Liver (tissue), 3 donors: Measurements from ENCODE around the gene SLX9.

Experiments used
- EGR1 ChIP-seq, 2 donors: IDR thresholded peaks; 2 replicates each; pipeline ENCODE4 v1.6.1; 2016 to 2018; ENCODE audit warnings: antibody characterized with exemption in 2 of 2, low read depth in 2 of 2
- JUND ChIP-seq, 2 donors: IDR thresholded peaks; 2 replicates each; pipeline ENCODE4 v1.6.1; 2016; ENCODE audit warnings: antibody characterized with exemption in 2 of 2
- RAD21 ChIP-seq, 2 donors: IDR thresholded peaks; 2 replicates each; pipeline ENCODE4 v1.6.1; 2016; ENCODE audit warnings: antibody characterized with exemption in 2 of 2, mild to moderate bottlenecking in 2 of 2
- TAF1 ChIP-seq: conservative IDR thresholded peaks from 2 replicates; pipeline ENCODE4 v1.6.1; 2016; ENCODE audit warnings: antibody characterized with exemption, mild to moderate bottlenecking
- YY1 ChIP-seq: IDR thresholded peaks from 2 replicates; pipeline ENCODE4 v1.6.1; 2016; ENCODE audit warnings: antibody characterized with exemption, mild to moderate bottlenecking
- TF ChIP-seq, protein P1 (sequence below): fragments of 150-350 bp; IDR thresholded peaks from 2 replicates; pipeline ENCODE4 v1.5.1; 2017; ENCODE audit warnings: improper control_type of control experiment, low read depth, low read length; ENCODE audit not compliant: missing input control
- donor health status: healthy.
- donor health status: healthy.

DNA sequence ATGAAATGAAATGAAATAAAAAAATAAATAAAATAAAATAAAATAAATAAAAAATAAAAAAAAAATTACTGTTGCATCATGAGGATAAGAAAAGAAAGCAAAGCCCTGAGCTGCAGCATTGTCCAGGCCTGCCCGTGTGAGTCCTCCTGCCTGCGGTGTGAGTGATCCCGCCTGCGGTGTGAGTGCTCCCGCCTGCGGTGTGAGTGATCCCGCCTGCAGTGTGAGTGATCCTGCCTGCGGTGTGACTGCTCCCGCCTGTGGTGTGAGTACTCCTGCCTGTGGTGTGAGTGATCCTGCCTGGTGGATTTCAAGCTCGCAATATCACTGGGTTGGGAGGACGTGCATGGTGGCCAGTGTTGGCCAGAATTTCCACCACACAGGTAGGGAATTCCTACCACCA is 44.0 kb upstream of the SLX9 start:
- TF ChIP-seq TAF1 = no peak
- TF ChIP-seq, protein P1, sequence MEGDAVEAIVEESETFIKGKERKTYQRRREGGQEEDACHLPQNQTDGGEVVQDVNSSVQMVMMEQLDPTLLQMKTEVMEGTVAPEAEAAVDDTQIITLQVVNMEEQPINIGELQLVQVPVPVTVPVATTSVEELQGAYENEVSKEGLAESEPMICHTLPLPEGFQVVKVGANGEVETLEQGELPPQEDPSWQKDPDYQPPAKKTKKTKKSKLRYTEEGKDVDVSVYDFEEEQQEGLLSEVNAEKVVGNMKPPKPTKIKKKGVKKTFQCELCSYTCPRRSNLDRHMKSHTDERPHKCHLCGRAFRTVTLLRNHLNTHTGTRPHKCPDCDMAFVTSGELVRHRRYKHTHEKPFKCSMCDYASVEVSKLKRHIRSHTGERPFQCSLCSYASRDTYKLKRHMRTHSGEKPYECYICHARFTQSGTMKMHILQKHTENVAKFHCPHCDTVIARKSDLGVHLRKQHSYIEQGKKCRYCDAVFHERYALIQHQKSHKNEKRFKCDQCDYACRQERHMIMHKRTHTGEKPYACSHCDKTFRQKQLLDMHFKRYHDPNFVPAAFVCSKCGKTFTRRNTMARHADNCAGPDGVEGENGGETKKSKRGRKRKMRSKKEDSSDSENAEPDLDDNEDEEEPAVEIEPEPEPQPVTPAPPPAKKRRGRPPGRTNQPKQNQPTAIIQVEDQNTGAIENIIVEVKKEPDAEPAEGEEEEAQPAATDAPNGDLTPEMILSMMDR = no peak
- no peak for TF ChIP-seq JUND (IDR thresholded peaks at IDR 0.05)
- TF ChIP-seq RAD21 (IDR thresholded peaks at IDR 0.05) = no peak
- no peak for TF ChIP-seq YY1
- no peak for TF ChIP-seq EGR1 (IDR thresholded peaks at IDR 0.05; ENCODE audit: low read depth in 2 of 2)
